Esophagus muscularis mucosa (tissue), 4 donors: ENCODE results near the gene IL36B. TPM values are rescaled to one million over a fixed set of nuclear protein-coding genes. Genes with fewer than 3 reads are reported as not detected.

ENCODE experiments used
- DNase-seq: peaks from one replicate; pipeline ENCODE4 v3.0.0-alpha.2; 2017; ENCODE audit errors: extremely low spot score
- H3K27ac ChIP-seq, 4 donors: fragments of 200-600 bp; sonication (generic); replicated peaks in 1 of 4; 1 replicate in 3 of 4; 2 replicates in 1 of 4; pipeline ENCODE4 v1.5.1; 2016 to 2019; ENCODE audit warnings: mild to moderate bottlenecking in 1 of 4
- H3K27me3 ChIP-seq, 4 donors: fragments of 200-600 bp; sonication (generic); one replicate each; pipeline versions ENCODE4 v1.5.1 to v1.6.0; 2016 to 2019
- H3K36me3 ChIP-seq, 4 donors: fragments of 200-600 bp; sonication (generic); one replicate each; pipeline ENCODE4 v1.5.1; 2016 to 2019
- H3K4me1 ChIP-seq, 4 donors: fragments of 200-600 bp; sonication (generic); one replicate each; pipeline ENCODE4 v1.5.1; 2016 to 2019
- H3K4me3 ChIP-seq, 4 donors: fragments of 200-600 bp; sonication (generic); 1 replicate in 2 of 4; 2 replicates in 2 of 4; pipeline ENCODE4 v1.5.1; 2016 to 2019; ENCODE audit warnings: mild to moderate bottlenecking in 4 of 4, moderate library complexity in 1 of 4
- H3K9me3 ChIP-seq, 4 donors: fragments of 200-600 bp; sonication (generic); 1 replicate in 3 of 4; 2 replicates in 1 of 4; pipeline ENCODE4 v1.5.1; 2016 to 2019
- CTCF ChIP-seq, 3 experiments: fragments of 200-600 bp in 2 of 3; fragments of 450-650 bp in 1 of 3; sonication (generic) in 2 of 3; IDR thresholded peaks; one replicate each; pipeline ENCODE4 v1.5.1; 2017 to 2019; ENCODE audit warnings: antibody characterized with exemption in 3 of 3, mild to moderate bottlenecking in 2 of 3, moderate library complexity in 1 of 3
- EP300 ChIP-seq: sonication (generic); formaldehyde crosslinking; IDR thresholded peaks from one replicate; pipeline ENCODE4 v1.6.1; 2017; ENCODE audit warnings: antibody characterized with exemption
- POLR2A ChIP-seq: fragments of 450-650 bp; IDR thresholded peaks from one replicate; pipeline ENCODE4 v1.6.1; 2017; ENCODE audit warnings: antibody characterized with exemption, moderate library complexity, mild to moderate bottlenecking, low read depth
- POLR2AphosphoS5 ChIP-seq, 2 donors: sonication (generic); formaldehyde crosslinking; IDR thresholded peaks; one replicate each; pipeline ENCODE4 v1.6.1; 2017; ENCODE audit warnings: antibody characterized with exemption in 2 of 2
- WGBS: methylation state at CpG from one replicate; pipeline ENCODE4 v1.1.5; 2018; 5-methylcytosine and 5-hydroxymethylcytosine counted together
- intact Hi-C: fragments of 100-400 bp; cut with DNase I; formaldehyde crosslinking; loops from one replicate; pipeline ENCODE4 v1.15.1; 2023
- total RNA-seq, 4 donors: library from RNA; depleted of rRNA; stranded (reverse); fragments of >200 nt; gene quantifications; one replicate each; pipeline versions ENCODE4 v1.1.0 to v1.2.1, GENCODE V29; 2016

IL36B gene
- total RNA-seq, 4 donors from 2014 or later, result not detected

- TF ChIP-seq CTCF (IDR thresholded peaks at IDR 0.05) (no peak), POLR2AphosphoS5 (IDR thresholded peaks at IDR 0.05) (no peak), POLR2A (no peak), EP300 (no peak)
- intact Hi-C loops, result no loop called here
- H3K9me3 ChIP-seq, result peaks cover 0 to 9% (median 3%) of the 10 kb centered on the region in 4 donors
- 71% methylated on average over 11 of the region's 15 CpGs for WGBS
- H3K4me3 ChIP-seq, result no peak within 1 kb of the TSS
- peak; percentile 89 for DNase-seq
- H3K36me3 ChIP-seq, result no peaks in the 10 kb centered on the region
- H3K27me3 ChIP-seq, result peaks cover 0 to 11% (median 0%) of the 10 kb centered on the region in 4 donors
- no peak within 1 kb of the TSS for H3K27ac ChIP-seq
- no peaks in the 10 kb centered on the region for H3K4me1 ChIP-seq
These were observed 6.6 kb upstream of the IL36B start, which contains the start of gene IL36RN for GRCh38 chr2:113058998-113059960. Gene IL36RN, plus strand, starts transcription at chr2:113059198. Its CDS starts 241 bp downstream, at chr2:113059439.

GRCh38 chr2:113058411-113058994, 5.8 kb upstream of the IL36B start:
- no peak for DNase-seq
- peaks cover 0 to 9% (median 3%) of the 10 kb centered on the region in 4 donors for H3K9me3 ChIP-seq
- peaks cover 0 to 11% (median 0%) of the 10 kb centered on the region in 4 donors for H3K27me3 ChIP-seq
- H3K4me1 ChIP-seq, result no peaks in the 10 kb centered on the region
- H3K27ac ChIP-seq, result no peak overlapping the region
- intact Hi-C loops, result no loop called here
- no peak overlapping the region for H3K4me3 ChIP-seq
- no peaks in the 10 kb centered on the region for H3K36me3 ChIP-seq
- TF ChIP-seq POLR2A, result no peak
- no peak for TF ChIP-seq EP300
- no peak for TF ChIP-seq CTCF (IDR thresholded peaks at IDR 0.05)
- no peak for TF ChIP-seq POLR2AphosphoS5 (IDR thresholded peaks at IDR 0.05)
- WGBS, result 72% methylated on average over 2 of the region's 2 CpGs

DNA sequence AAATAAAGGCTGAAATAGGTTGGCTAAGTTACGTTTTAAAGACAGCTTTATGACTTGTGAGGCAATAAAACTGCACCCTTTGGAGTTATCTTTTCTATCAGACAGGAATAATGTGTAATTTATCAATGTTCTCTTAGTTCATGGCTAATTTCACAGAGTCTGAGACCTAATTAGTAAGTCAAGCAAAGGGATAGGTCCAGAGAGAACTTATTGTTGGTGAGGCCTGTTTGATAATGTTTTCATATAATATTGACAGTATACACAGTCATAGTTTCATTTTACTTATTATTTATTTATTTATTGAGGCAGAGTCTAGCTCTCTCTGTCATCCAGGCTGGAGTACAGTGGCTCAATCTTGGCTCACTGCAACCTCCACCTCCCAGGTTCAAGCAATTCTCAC, 4.5 kb upstream of the IL36B start:
- H3K27me3 ChIP-seq, result peaks cover 0 to 5% (median 0%) of the 10 kb centered on the region in 4 donors
- no peak for TF ChIP-seq POLR2A
- no peak for TF ChIP-seq CTCF (IDR thresholded peaks at IDR 0.05)
- no peak for TF ChIP-seq EP300
- no peak for TF ChIP-seq POLR2AphosphoS5 (IDR thresholded peaks at IDR 0.05)
- no peak overlapping the region for H3K27ac ChIP-seq
- H3K36me3 ChIP-seq, result no peaks in the 10 kb centered on the region
- peaks cover 0 to 9% (median 3%) of the 10 kb centered on the region in 4 donors for H3K9me3 ChIP-seq
- 64% methylated on average over 1 of the region's 1 CpG for WGBS
- no peaks in the 10 kb centered on the region for H3K4me1 ChIP-seq
- intact Hi-C loops, result no loop called here
- H3K4me3 ChIP-seq, result no peak overlapping the region
- no peak for DNase-seq

GRCh38 chr2:113056521-113056920, 3.9 kb upstream of the IL36B start:
- H3K27ac ChIP-seq, result no peak overlapping the region
- 50% methylated on average over 1 of the region's 1 CpG for WGBS
- H3K36me3 ChIP-seq, result no peaks in the 10 kb centered on the region
- intact Hi-C loops, result no loop called here
- TF ChIP-seq CTCF (IDR thresholded peaks at IDR 0.05) (no peak), POLR2A (no peak), POLR2AphosphoS5 (IDR thresholded peaks at IDR 0.05) (no peak), EP300 (no peak)
- no peaks in the 10 kb centered on the region for H3K27me3 ChIP-seq
- no peaks in the 10 kb centered on the region for H3K4me1 ChIP-seq
- no peak overlapping the region for H3K4me3 ChIP-seq
- DNase-seq, result no peak
- peaks cover 0 to 9% (median 3%) of the 10 kb centered on the region in 4 donors for H3K9me3 ChIP-seq
